Sigmoid colon (tissue), 4 donors: Measurements from ENCODE around the gene MYO1H.

ENCODE experiments used
- POLR2A ChIP-seq, 2 donors: fragments of 450-650 bp; IDR thresholded peaks; one replicate each; pipeline ENCODE4 v1.6.1; 2016; ENCODE audit warnings: antibody characterized with exemption in 2 of 2, mild to moderate bottlenecking in 2 of 2, moderate library complexity in 2 of 2
- POLR2AphosphoS5 ChIP-seq, 4 donors: sonication (generic); formaldehyde crosslinking; IDR thresholded peaks; one replicate each; pipeline ENCODE4 v1.6.1; 2017; ENCODE audit warnings: antibody characterized with exemption in 4 of 4
- TF ChIP-seq, protein P1 (sequence below), 4 experiments: fragments of 450-650 bp in 3 of 4; fragments of 200-600 bp in 1 of 4; IDR thresholded peaks; one replicate each; pipeline ENCODE4 v1.5.1; 2016 to 2019; ENCODE audit warnings: antibody characterized with exemption in 4 of 4, mild to moderate bottlenecking in 3 of 4, moderate library complexity in 2 of 4

DNA sequence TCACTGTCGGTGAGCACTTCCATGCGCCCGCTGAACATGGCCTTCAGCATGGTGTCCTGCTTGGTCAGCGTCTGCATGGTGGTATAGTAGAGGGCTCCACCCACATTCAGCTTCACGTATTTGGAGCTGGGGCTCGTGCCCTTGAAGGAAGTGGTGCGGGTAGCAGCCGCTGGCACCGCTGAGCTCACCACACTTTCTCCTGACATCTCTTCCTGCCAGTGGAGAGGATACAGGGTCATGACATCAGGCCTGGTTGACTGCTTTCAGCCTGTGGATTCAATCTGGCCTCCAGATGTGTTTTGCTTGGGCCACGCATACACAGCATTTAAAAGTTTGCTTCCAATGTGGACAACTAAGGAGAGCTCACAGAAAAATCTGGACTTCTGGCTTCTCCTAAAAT, 121.8 kb downstream of the MYO1H start:
- TF ChIP-seq, protein P1, sequence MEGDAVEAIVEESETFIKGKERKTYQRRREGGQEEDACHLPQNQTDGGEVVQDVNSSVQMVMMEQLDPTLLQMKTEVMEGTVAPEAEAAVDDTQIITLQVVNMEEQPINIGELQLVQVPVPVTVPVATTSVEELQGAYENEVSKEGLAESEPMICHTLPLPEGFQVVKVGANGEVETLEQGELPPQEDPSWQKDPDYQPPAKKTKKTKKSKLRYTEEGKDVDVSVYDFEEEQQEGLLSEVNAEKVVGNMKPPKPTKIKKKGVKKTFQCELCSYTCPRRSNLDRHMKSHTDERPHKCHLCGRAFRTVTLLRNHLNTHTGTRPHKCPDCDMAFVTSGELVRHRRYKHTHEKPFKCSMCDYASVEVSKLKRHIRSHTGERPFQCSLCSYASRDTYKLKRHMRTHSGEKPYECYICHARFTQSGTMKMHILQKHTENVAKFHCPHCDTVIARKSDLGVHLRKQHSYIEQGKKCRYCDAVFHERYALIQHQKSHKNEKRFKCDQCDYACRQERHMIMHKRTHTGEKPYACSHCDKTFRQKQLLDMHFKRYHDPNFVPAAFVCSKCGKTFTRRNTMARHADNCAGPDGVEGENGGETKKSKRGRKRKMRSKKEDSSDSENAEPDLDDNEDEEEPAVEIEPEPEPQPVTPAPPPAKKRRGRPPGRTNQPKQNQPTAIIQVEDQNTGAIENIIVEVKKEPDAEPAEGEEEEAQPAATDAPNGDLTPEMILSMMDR (IDR thresholded peaks at IDR 0.05) = no peak
- TF ChIP-seq POLR2AphosphoS5 (IDR thresholded peaks at IDR 0.05) = no peak
- no peak for TF ChIP-seq POLR2A (IDR thresholded peaks at IDR 0.05)
